Mammary epithelial cell (primary cell): Measurements from ENCODE around the gene KRTAP5-4.

Source experiments
- EZH2 ChIP-seq: IDR thresholded peaks from 2 replicates; pipeline ENCODE4 v1.6.1; 2012; ENCODE audit warnings: low read length, inconsistent platforms, borderline replicate concordance
- TF ChIP-seq, protein P1 (sequence below), 2 donors: IDR thresholded peaks in 1 of 2; conservative IDR thresholded peaks in 1 of 2; 2 replicates each; pipeline ENCODE4 v1.5.1; 2011 to 2012; ENCODE audit warnings: inconsistent platforms in 2 of 2, low read length in 2 of 2, mild to moderate bottlenecking in 2 of 2, control low read depth in 1 of 2, low read depth in 1 of 2; ENCODE audit not compliant: insufficient read depth in 1 of 2; ENCODE audit errors: extremely low read depth in 1 of 2

DNA sequence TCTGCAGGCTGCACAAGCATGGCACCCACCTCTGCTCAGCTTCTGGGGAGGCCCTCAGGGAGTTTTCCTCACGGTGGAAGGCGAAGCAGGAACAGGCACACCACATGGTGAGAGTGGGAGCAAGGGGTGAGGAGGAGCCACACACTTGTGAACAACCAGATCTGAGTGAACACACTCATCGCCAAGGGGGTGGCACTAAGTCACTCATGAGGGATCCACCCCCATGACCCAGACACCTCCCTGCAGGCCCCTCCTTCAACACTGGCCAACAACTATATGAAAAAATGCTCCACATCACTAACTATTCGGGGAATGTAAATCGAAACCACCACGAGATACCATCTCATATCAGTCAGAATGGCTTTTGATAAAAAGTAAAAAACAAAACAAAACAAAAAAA lies 23.1 kb downstream of the KRTAP5-4 start:
- TF ChIP-seq, protein P1, sequence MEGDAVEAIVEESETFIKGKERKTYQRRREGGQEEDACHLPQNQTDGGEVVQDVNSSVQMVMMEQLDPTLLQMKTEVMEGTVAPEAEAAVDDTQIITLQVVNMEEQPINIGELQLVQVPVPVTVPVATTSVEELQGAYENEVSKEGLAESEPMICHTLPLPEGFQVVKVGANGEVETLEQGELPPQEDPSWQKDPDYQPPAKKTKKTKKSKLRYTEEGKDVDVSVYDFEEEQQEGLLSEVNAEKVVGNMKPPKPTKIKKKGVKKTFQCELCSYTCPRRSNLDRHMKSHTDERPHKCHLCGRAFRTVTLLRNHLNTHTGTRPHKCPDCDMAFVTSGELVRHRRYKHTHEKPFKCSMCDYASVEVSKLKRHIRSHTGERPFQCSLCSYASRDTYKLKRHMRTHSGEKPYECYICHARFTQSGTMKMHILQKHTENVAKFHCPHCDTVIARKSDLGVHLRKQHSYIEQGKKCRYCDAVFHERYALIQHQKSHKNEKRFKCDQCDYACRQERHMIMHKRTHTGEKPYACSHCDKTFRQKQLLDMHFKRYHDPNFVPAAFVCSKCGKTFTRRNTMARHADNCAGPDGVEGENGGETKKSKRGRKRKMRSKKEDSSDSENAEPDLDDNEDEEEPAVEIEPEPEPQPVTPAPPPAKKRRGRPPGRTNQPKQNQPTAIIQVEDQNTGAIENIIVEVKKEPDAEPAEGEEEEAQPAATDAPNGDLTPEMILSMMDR (conservative IDR thresholded peaks at IDR 0.05 in 1 of 2, IDR thresholded peaks at IDR 0.05 in 1 of 2; ENCODE audit: extremely low read depth in 1 of 2, insufficient read depth in 1 of 2, low read depth in 1 of 2, low read length in 2 of 2), result no peak
- no peak for TF ChIP-seq EZH2
